ENCODE results near the gene THPO. TPM values are rescaled to one million over a fixed set of nuclear protein-coding genes. Genes with fewer than 3 reads are reported as not detected.

The THPO gene
- total RNA-seq, 1 donor from 2014 or later: 2.3 TPM

- Histone ChIP-seq H3K9me3 (ENCODE audit: low read depth) (no peaks in the 10 kb centered on the region), H3K4me2 (no peak overlapping the region), H2AFZ (replicated peaks) (no peak overlapping the region), H3F3A (ENCODE audit: low read depth) (peaks cover 65% of the 10 kb centered on the region), H3K4me1 (peaks cover 21% of the 10 kb centered on the region), H3K4me3 (no peak overlapping the region), H3K79me2 (ENCODE audit: low read depth) (peaks cover 31% of the 10 kb centered on the region), H3K27ac (peak overlapping the region; percentile 50), H3K9ac (no peak overlapping the region), H3K36me3 (no peaks in the 10 kb centered on the region), H4K20me1 (ENCODE audit: low read depth) (peaks cover 69% of the 10 kb centered on the region), H3K27me3 (no peaks in the 10 kb centered on the region)
- Mint-ChIP-seq H3K27me3 (ENCODE audit: insufficient read depth, low read depth) (peaks cover 5% of the 10 kb centered on the region), H3K9me3 (no peaks in the 10 kb centered on the region), H3K4me3 (peak overlapping the region; percentile 74), H3K4me1 (peaks cover 29% of the 10 kb centered on the region), H3K27ac (no peak overlapping the region), H3K36me3 (peaks cover 24% of the 10 kb centered on the region)
- TF ChIP-seq EZH2phosphoT487 (IDR thresholded peaks at IDR 0.05) (no peak), EZH2 (IDR thresholded peaks at IDR 0.05) (no peak), CTCF (IDR thresholded peaks at IDR 0.05) (no peak)
- no peak for DNase-seq (ENCODE audit: low spot score)
These were observed 43.4 kb downstream of the THPO start for GRCh38 chr3:184334470-184335158.

- H3K27ac ChIP-seq: no peak overlapping the region
- H3K9ac ChIP-seq: no peak overlapping the region
- peaks cover 59% of the 10 kb centered on the region for H4K20me1 ChIP-seq (ENCODE audit: low read depth)
- H3K4me3 ChIP-seq: no peak overlapping the region
- Mint-ChIP-seq H3K27me3 (ENCODE audit: insufficient read depth, low read depth) (peaks cover 2% of the 10 kb centered on the region), H3K27ac (no peak overlapping the region), H3K9me3 (no peaks in the 10 kb centered on the region), H3K4me3 (peak overlapping the region; percentile 60), H3K4me1 (peaks cover 23% of the 10 kb centered on the region), H3K36me3 (peaks cover 28% of the 10 kb centered on the region)
- no peaks in the 10 kb centered on the region for H3K36me3 ChIP-seq
- no peak for DNase-seq (ENCODE audit: low spot score)
- no peaks in the 10 kb centered on the region for H3K9me3 ChIP-seq (ENCODE audit: low read depth)
- no peaks in the 10 kb centered on the region for H3K27me3 ChIP-seq
- peaks cover 23% of the 10 kb centered on the region for H3K79me2 ChIP-seq (ENCODE audit: low read depth)
- H3F3A ChIP-seq (ENCODE audit: low read depth): peaks cover 59% of the 10 kb centered on the region
- H3K4me2 ChIP-seq: no peak overlapping the region
- no peak for TF ChIP-seq EZH2 (IDR thresholded peaks at IDR 0.05)
- no peak for TF ChIP-seq EZH2phosphoT487 (IDR thresholded peaks at IDR 0.05)
- no peak for TF ChIP-seq CTCF (IDR thresholded peaks at IDR 0.05)
- no peak overlapping the region for H2AFZ ChIP-seq (replicated peaks)
- H3K4me1 ChIP-seq: peaks cover 16% of the 10 kb centered on the region
These were observed 44.3 kb downstream of the THPO start for GRCh38 chr3:184333700-184334099.

- H2AFZ ChIP-seq (replicated peaks): no peak overlapping the region
- no peaks in the 10 kb centered on the region for H3K36me3 ChIP-seq
- H3F3A ChIP-seq (ENCODE audit: low read depth): peaks cover 56% of the 10 kb centered on the region
- H3K9ac ChIP-seq: no peak overlapping the region
- Mint-ChIP-seq H3K9me3 (no peaks in the 10 kb centered on the region), H3K27me3 (ENCODE audit: insufficient read depth, low read depth) (peaks cover 2% of the 10 kb centered on the region), H3K4me1 (peaks cover 21% of the 10 kb centered on the region), H3K27ac (no peak overlapping the region), H3K4me3 (no peak overlapping the region), H3K36me3 (peaks cover 33% of the 10 kb centered on the region)
- peaks cover 56% of the 10 kb centered on the region for H4K20me1 ChIP-seq (ENCODE audit: low read depth)
- H3K4me1 ChIP-seq: peaks cover 12% of the 10 kb centered on the region
- no peak overlapping the region for H3K27ac ChIP-seq
- no peak for TF ChIP-seq EZH2phosphoT487 (IDR thresholded peaks at IDR 0.05)
- H3K4me2 ChIP-seq: no peak overlapping the region
- H3K4me3 ChIP-seq: no peak overlapping the region
- H3K79me2 ChIP-seq (ENCODE audit: low read depth): peaks cover 20% of the 10 kb centered on the region
- H3K9me3 ChIP-seq (ENCODE audit: low read depth): no peaks in the 10 kb centered on the region
- H3K27me3 ChIP-seq: no peaks in the 10 kb centered on the region
- no peak for DNase-seq (ENCODE audit: low spot score)
These were observed 44.8 kb downstream of the THPO start for GRCh38 chr3:184333190-184333589.

- no peak overlapping the region for H3K9ac ChIP-seq
- Mint-ChIP-seq H3K4me3 (no peak overlapping the region), H3K27me3 (ENCODE audit: insufficient read depth, low read depth) (peaks cover 2% of the 10 kb centered on the region), H3K9me3 (no peaks in the 10 kb centered on the region), H3K4me1 (peaks cover 15% of the 10 kb centered on the region), H3K36me3 (peaks cover 37% of the 10 kb centered on the region), H3K27ac (no peak overlapping the region)
- peaks cover 53% of the 10 kb centered on the region for H4K20me1 ChIP-seq (ENCODE audit: low read depth)
- H3K4me1 ChIP-seq: peaks cover 9% of the 10 kb centered on the region
- no peak for DNase-seq (ENCODE audit: low spot score)
- no peak overlapping the region for H3K27ac ChIP-seq
- no peaks in the 10 kb centered on the region for H3K27me3 ChIP-seq
- H2AFZ ChIP-seq (replicated peaks): no peak overlapping the region
- peaks cover 14% of the 10 kb centered on the region for H3K79me2 ChIP-seq (ENCODE audit: low read depth)
- no peaks in the 10 kb centered on the region for H3K9me3 ChIP-seq (ENCODE audit: low read depth)
- H3K36me3 ChIP-seq: no peaks in the 10 kb centered on the region
- no peak for TF ChIP-seq EZH2 (IDR thresholded peaks at IDR 0.05)
- TF ChIP-seq CTCF (IDR thresholded peaks at IDR 0.05): no peak
- TF ChIP-seq EZH2phosphoT487 (IDR thresholded peaks at IDR 0.05): no peak
- no peak overlapping the region for H3K4me2 ChIP-seq
- no peak overlapping the region for H3K4me3 ChIP-seq
- H3F3A ChIP-seq (ENCODE audit: low read depth): peaks cover 49% of the 10 kb centered on the region
These were observed 45.5 kb downstream of the THPO start for GRCh38 chr3:184332370-184333090.

All from neural progenitor cell (in vitro differentiated cells).